ENCODE measurements around the gene ASRGL1. TPM values are rescaled to one million over a fixed set of nuclear protein-coding genes. Genes with fewer than 3 reads are reported as not detected.

Gene ASRGL1
- total RNA-seq, 1 experiment from 2014 or later = 51.6 TPM

DNA sequence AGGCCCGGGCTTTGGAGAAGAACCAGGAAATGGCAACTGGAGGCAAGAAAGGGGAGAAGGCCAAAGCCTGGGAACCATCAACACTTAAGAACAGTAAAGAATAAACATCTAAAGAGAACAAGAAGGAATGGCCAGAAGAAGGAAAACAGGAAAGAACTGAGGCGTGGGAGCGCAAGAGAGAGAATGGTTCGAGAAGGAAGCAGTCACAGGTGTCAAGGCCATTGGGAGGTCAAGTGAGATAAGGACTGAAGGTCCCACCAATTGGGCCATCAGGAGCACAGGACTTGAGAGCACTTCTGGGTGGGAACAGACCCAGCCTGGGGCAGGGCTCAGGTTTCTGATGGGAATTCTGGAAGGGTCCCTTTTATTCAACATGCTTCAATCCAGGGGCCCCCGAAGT, 80.9 kb downstream of the ASRGL1 start:
- DNase-seq (ENCODE audit: low spot score) (no peak), ATAC-seq (no peak)
- H3K9me3 Mint-ChIP-seq = no peaks in the 10 kb centered on the region
- H3K4me3 Mint-ChIP-seq = no peak overlapping the region
- H3K36me3 Mint-ChIP-seq = no peaks in the 10 kb centered on the region
- peaks cover 25% of the 10 kb centered on the region for H3K27me3 Mint-ChIP-seq (ENCODE audit: low read depth)
- H3K27ac Mint-ChIP-seq = no peak overlapping the region
- H3K4me1 Mint-ChIP-seq = no peaks in the 10 kb centered on the region
- TF ChIP-seq ZBTB43 (CRISPR knock-in tag; IDR thresholded peaks at IDR 0.05) (no peak), GABPB1 (CRISPR knock-in tag; IDR thresholded peaks at IDR 0.05) (no peak), TEAD1 (CRISPR knock-in tag; IDR thresholded peaks at IDR 0.05) (no peak), CTCF (IDR thresholded peaks at IDR 0.05) (no peak), ZNF317 (CRISPR knock-in tag; IDR thresholded peaks at IDR 0.05; ENCODE audit: borderline replicate concordance, low read depth) (no peak), SMAD4 (CRISPR knock-in tag; IDR thresholded peaks at IDR 0.05) (no peak), FOXJ3 (CRISPR knock-in tag; IDR thresholded peaks at IDR 0.05; ENCODE audit: borderline replicate concordance) (no peak), PRRX2 (CRISPR knock-in tag; IDR thresholded peaks at IDR 0.05) (no peak), ZNF138 (CRISPR knock-in tag; conservative IDR thresholded peaks at IDR 0.05) (no peak), CBFB (CRISPR knock-in tag; IDR thresholded peaks at IDR 0.05; ENCODE audit: low read depth) (no peak), JAZF1 (CRISPR knock-in tag; IDR thresholded peaks at IDR 0.05) (no peak), MLX (CRISPR knock-in tag; IDR thresholded peaks at IDR 0.05) (no peak), E2F4 (CRISPR knock-in tag; IDR thresholded peaks at IDR 0.05; ENCODE audit: borderline replicate concordance, low read depth) (no peak)
- ChIA-PET POLR2A (no interaction called here), CTCF (interaction anchor here (3.2 to 11.8 kb wide), 2 partner anchors 23 to 124 kb away, joined by 18 to 552 read pairs; partner anchors contain the start of gene AHNAK)

- Mint-ChIP-seq H3K36me3 (no peaks in the 10 kb centered on the region), H3K4me1 (no peaks in the 10 kb centered on the region), H3K9me3 (no peaks in the 10 kb centered on the region), H3K27ac (no peak within 1 kb of the TSS), H3K4me3 (no peak within 1 kb of the TSS), H3K27me3 (ENCODE audit: low read depth) (peaks cover 31% of the 10 kb centered on the region)
- ChIA-PET CTCF (interaction anchor here (1.1 to 11.8 kb wide), 3 partner anchors 24 to 142 kb away, joined by 3 to 552 read pairs (median 18); partner anchors contain the start of gene AHNAK), POLR2A (no interaction called here)
- ATAC-seq = no peak
- no peak for DNase-seq (ENCODE audit: low spot score)
- TF ChIP-seq AR (CRISPR knock-in tag; IDR thresholded peaks at IDR 0.05) (no peak), ZNF263 (CRISPR knock-in tag; IDR thresholded peaks at IDR 0.05; ENCODE audit: low read depth) (no peak), RORB (CRISPR knock-in tag; IDR thresholded peaks at IDR 0.05) (no peak), TEAD1 (CRISPR knock-in tag; IDR thresholded peaks at IDR 0.05) (no peak), GTF2I (CRISPR knock-in tag; conservative IDR thresholded peaks at IDR 0.05) (no peak)
- TF ChIP-seq, protein P1, sequence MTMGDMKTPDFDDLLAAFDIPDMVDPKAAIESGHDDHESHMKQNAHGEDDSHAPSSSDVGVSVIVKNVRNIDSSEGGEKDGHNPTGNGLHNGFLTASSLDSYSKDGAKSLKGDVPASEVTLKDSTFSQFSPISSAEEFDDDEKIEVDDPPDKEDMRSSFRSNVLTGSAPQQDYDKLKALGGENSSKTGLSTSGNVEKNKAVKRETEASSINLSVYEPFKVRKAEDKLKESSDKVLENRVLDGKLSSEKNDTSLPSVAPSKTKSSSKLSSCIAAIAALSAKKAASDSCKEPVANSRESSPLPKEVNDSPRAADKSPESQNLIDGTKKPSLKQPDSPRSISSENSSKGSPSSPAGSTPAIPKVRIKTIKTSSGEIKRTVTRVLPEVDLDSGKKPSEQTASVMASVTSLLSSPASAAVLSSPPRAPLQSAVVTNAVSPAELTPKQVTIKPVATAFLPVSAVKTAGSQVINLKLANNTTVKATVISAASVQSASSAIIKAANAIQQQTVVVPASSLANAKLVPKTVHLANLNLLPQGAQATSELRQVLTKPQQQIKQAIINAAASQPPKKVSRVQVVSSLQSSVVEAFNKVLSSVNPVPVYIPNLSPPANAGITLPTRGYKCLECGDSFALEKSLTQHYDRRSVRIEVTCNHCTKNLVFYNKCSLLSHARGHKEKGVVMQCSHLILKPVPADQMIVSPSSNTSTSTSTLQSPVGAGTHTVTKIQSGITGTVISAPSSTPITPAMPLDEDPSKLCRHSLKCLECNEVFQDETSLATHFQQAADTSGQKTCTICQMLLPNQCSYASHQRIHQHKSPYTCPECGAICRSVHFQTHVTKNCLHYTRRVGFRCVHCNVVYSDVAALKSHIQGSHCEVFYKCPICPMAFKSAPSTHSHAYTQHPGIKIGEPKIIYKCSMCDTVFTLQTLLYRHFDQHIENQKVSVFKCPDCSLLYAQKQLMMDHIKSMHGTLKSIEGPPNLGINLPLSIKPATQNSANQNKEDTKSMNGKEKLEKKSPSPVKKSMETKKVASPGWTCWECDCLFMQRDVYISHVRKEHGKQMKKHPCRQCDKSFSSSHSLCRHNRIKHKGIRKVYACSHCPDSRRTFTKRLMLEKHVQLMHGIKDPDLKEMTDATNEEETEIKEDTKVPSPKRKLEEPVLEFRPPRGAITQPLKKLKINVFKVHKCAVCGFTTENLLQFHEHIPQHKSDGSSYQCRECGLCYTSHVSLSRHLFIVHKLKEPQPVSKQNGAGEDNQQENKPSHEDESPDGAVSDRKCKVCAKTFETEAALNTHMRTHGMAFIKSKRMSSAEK (CRISPR knock-in tag; IDR thresholded peaks at IDR 0.05; ENCODE audit: borderline replicate concordance) = no peak
- TF ChIP-seq, protein P2, sequence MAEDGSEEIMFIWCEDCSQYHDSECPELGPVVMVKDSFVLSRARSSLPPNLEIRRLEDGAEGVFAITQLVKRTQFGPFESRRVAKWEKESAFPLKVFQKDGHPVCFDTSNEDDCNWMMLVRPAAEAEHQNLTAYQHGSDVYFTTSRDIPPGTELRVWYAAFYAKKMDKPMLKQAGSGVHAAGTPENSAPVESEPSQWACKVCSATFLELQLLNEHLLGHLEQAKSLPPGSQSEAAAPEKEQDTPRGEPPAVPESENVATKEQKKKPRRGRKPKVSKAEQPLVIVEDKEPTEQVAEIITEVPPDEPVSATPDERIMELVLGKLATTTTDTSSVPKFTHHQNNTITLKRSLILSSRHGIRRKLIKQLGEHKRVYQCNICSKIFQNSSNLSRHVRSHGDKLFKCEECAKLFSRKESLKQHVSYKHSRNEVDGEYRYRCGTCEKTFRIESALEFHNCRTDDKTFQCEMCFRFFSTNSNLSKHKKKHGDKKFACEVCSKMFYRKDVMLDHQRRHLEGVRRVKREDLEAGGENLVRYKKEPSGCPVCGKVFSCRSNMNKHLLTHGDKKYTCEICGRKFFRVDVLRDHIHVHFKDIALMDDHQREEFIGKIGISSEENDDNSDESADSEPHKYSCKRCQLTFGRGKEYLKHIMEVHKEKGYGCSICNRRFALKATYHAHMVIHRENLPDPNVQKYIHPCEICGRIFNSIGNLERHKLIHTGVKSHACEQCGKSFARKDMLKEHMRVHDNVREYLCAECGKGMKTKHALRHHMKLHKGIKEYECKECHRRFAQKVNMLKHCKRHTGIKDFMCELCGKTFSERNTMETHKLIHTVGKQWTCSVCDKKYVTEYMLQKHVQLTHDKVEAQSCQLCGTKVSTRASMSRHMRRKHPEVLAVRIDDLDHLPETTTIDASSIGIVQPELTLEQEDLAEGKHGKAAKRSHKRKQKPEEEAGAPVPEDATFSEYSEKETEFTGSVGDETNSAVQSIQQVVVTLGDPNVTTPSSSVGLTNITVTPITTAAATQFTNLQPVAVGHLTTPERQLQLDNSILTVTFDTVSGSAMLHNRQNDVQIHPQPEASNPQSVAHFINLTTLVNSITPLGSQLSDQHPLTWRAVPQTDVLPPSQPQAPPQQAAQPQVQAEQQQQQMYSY (CRISPR knock-in tag; IDR thresholded peaks at IDR 0.05) = no peak
These were observed 81.5 kb downstream of the ASRGL1 start, which contains the start of gene SCGB1A1 for GRCh38 chr11:62418733-62419132. Gene SCGB1A1, plus strand, starts transcription at chr11:62419033. Its CDS starts 63 bp downstream, at chr11:62419096.

Data from WTC11 (cell line).